ENCODE results near the gene CDH4.

CDH4 gene

GRCh38 chr20:61673152-61673847, 421.2 kb downstream of the CDH4 start:
- ChIA-PET CTCF (interaction anchor here (0.6 kb wide), 1 partner anchor 381 kb away, joined by 3 read pairs; no protein-coding TSS in a partner anchor), POLR2A (no interaction called here)
- H3K27ac ChIP-seq (ENCODE audit: extremely low read depth, low read depth, low read length) = no peak overlapping the region

GRCh38 chr20:61674121-61674520, 422.1 kb downstream of the CDH4 start:
- Histone ChIP-seq H3K9me3 (ENCODE audit: control insufficient read depth, insufficient read depth, low read depth, low read length) (no peaks in the 10 kb centered on the region), H3K27ac (ENCODE audit: extremely low read depth, low read depth, low read length) (no peak overlapping the region), H3K36me3 (ENCODE audit: control insufficient read depth in 2 of 2, insufficient read depth in 1 of 2, low read length in 2 of 2) (no peaks in the 10 kb centered on the region), H3K4me3 (ENCODE audit: low read depth, low read length) (no peak overlapping the region), H3K4me1 (ENCODE audit: control insufficient read depth, insufficient read depth, low read length) (no peaks in the 10 kb centered on the region)
- CTCF ChIA-PET = interaction anchor here (0.6 kb wide), 1 partner anchor 382 kb away, joined by 3 read pairs; no protein-coding TSS in a partner anchor
- POLR2A ChIA-PET = no interaction called here
- no peak for TF ChIP-seq GLIS1 (tag by site-specific recombination; IDR thresholded peaks at IDR 0.05)
- no peak for TF ChIP-seq MYNN (tag by site-specific recombination; IDR thresholded peaks at IDR 0.05; ENCODE audit: borderline replicate concordance)
- TF ChIP-seq ZNF184 (tag by site-specific recombination; IDR thresholded peaks at IDR 0.05) = no peak
- TF ChIP-seq HOXC10 (CRISPR knock-in tag; IDR thresholded peaks at IDR 0.05) = no peak
- no peak for TF ChIP-seq MEIS1 (CRISPR knock-in tag; IDR thresholded peaks at IDR 0.05; ENCODE audit: borderline replicate concordance)
- TF ChIP-seq ZNF211 (tag by site-specific recombination; IDR thresholded peaks at IDR 0.05; ENCODE audit: low read depth) = no peak
- TF ChIP-seq ATF2 (tag by site-specific recombination; IDR thresholded peaks at IDR 0.05; ENCODE audit: low read depth) = no peak

More at GRCh38 chr20:61673152-61673847, 421.2 kb downstream of the CDH4 start:
- Histone ChIP-seq H3K36me3 (ENCODE audit: control insufficient read depth in 2 of 2, insufficient read depth in 1 of 2, low read length in 2 of 2) (no peaks in the 10 kb centered on the region), H3K4me3 (ENCODE audit: low read depth, low read length) (no peak overlapping the region), H3K4me1 (ENCODE audit: control insufficient read depth, insufficient read depth, low read length) (no peaks in the 10 kb centered on the region), H3K9me3 (ENCODE audit: control insufficient read depth, insufficient read depth, low read depth, low read length) (no peaks in the 10 kb centered on the region)
- no peak for TF ChIP-seq ZNF549 (tag by site-specific recombination; IDR thresholded peaks at IDR 0.05)
- no peak for TF ChIP-seq ZBTB6 (tag by site-specific recombination; IDR thresholded peaks at IDR 0.05)
- no peak for TF ChIP-seq ZNF621 (tag by site-specific recombination; IDR thresholded peaks at IDR 0.05)
- TF ChIP-seq ZSCAN30 (tag by site-specific recombination; IDR thresholded peaks at IDR 0.05) = no peak
- TF ChIP-seq PBX3 (CRISPR knock-in tag; IDR thresholded peaks at IDR 0.05) = no peak

GRCh38 chr20:61674688-61675087, 422.6 kb downstream of the CDH4 start:
- TF ChIP-seq KLF1 (tag by site-specific recombination; IDR thresholded peaks at IDR 0.05) (no peak), ZNF239 (tag by site-specific recombination; IDR thresholded peaks at IDR 0.05) (no peak), ZNF174 (tag by site-specific recombination; IDR thresholded peaks at IDR 0.05) (no peak), PRDM4 (tag by site-specific recombination; IDR thresholded peaks at IDR 0.05) (no peak), ZNF654 (tag by site-specific recombination; IDR thresholded peaks at IDR 0.05; ENCODE audit: low read depth) (no peak), ZNF473 (tag by site-specific recombination; IDR thresholded peaks at IDR 0.05) (no peak), ZNF791 (tag by site-specific recombination; IDR thresholded peaks at IDR 0.05) (no peak), ZBTB26 (tag by site-specific recombination; optimal IDR thresholded peaks at IDR 0.05) (no peak), ZSCAN18 (tag by site-specific recombination; IDR thresholded peaks at IDR 0.05) (no peak), ZNF660 (tag by site-specific recombination; IDR thresholded peaks at IDR 0.05) (no peak)
- ChIA-PET CTCF (no interaction called here), POLR2A (no interaction called here)
- no peak overlapping the region for H3K27ac ChIP-seq (ENCODE audit: extremely low read depth, low read depth, low read length)
- H3K4me3 ChIP-seq (ENCODE audit: low read depth, low read length) = no peak overlapping the region
- H3K36me3 ChIP-seq (ENCODE audit: control insufficient read depth in 2 of 2, insufficient read depth in 1 of 2, low read length in 2 of 2) = no peaks in the 10 kb centered on the region
- H3K9me3 ChIP-seq (ENCODE audit: control insufficient read depth, insufficient read depth, low read depth, low read length) = no peaks in the 10 kb centered on the region
- no peaks in the 10 kb centered on the region for H3K4me1 ChIP-seq (ENCODE audit: control insufficient read depth, insufficient read depth, low read length)
